K562 (cell line): ENCODE data around the gene MYO6. TPM values are rescaled to one million over a fixed set of nuclear protein-coding genes. Genes with fewer than 3 reads are reported as not detected.
A peak's percentile ranks its signal among the peaks of the same experiment; 100 is the strongest.

Experiments used
- CHAMP1 ChIP-seq: fragments of 450-650 bp; IDR thresholded peaks from 2 replicates; pipeline ENCODE4 v1.6.1; 2016; ENCODE audit warnings: mild to moderate bottlenecking
- FOXA3 ChIP-seq, 2 experiments: fragments of 450-650 bp in 1 of 2; sonication (generic) in 1 of 2; formaldehyde crosslinking; IDR thresholded peaks in 1 of 2; conservative IDR thresholded peaks in 1 of 2; 2 replicates each; pipeline versions ENCODE4 v1.4.0 to v1.8.0; 2020 to 2022; ENCODE audit warnings: mild to moderate bottlenecking in 2 of 2, missing genetic modification reagents in 1 of 2
- MAX ChIP-seq: sonication (generic); formaldehyde crosslinking; IDR thresholded peaks from 2 replicates; pipeline ENCODE4 v1.9.0; 2022; ENCODE audit warnings: mild to moderate bottlenecking, missing genetic modification reagents
- MEIS2 ChIP-seq: fragments of 450-650 bp; IDR thresholded peaks from 2 replicates; pipeline ENCODE4 v1.6.1; 2014; ENCODE audit warnings: mild to moderate bottlenecking; ENCODE audit not compliant: partially characterized antibody
- PCBP1 ChIP-seq: fragments of 200-400 bp; formaldehyde crosslinking; IDR thresholded peaks from 2 replicates; pipeline ENCODE4 v1.6.1; 2018; ENCODE audit warnings: mild to moderate bottlenecking, low read depth, low read length; ENCODE audit not compliant: poor library complexity, severe bottlenecking
- PKNOX1 ChIP-seq: fragments of 450-650 bp; IDR thresholded peaks from 2 replicates; pipeline ENCODE4 v1.6.1; 2016
- REST ChIP-seq, 2 experiments: fragments of 450-650 bp; formaldehyde crosslinking in 1 of 2; IDR thresholded peaks; 2 replicates each; pipeline versions ENCODE4 v1.4.0 to v1.6.1; 2014 to 2020; ENCODE audit warnings: mild to moderate bottlenecking in 2 of 2, borderline replicate concordance in 1 of 2, low read depth in 1 of 2
- ZNF592 ChIP-seq: fragments of 450-650 bp; IDR thresholded peaks from 2 replicates; pipeline ENCODE4 v1.6.1; 2017; ENCODE audit warnings: antibody characterized with exemption, mild to moderate bottlenecking
- polyA plus RNA-seq, 8 experiments: library from polyadenylated mRNA; depleted of rRNA in 4 of 8; stranded (reverse) in 5 of 8; unstranded in 3 of 8; fragments of >200 nt; fragmentation: Nextera tagmentation in 2 of 8; fragmentation: Illumina TruSeq in 1 of 8; extraction: Ambion mirVana in 2 of 8; extraction: Trizol in 1 of 8; gene quantifications; 2 replicates each; pipeline versions ENCODE4 v1.2.1 to v1.2.3, GENCODE V29; 2011 to 2014; ENCODE audit warnings: inconsistent platforms in 1 of 8, missing spikeins in 1 of 8
- total RNA-seq, 7 experiments: library from RNA; depleted of rRNA in 6 of 7; stranded (reverse); fragments of >200 nt in 6 of 7; fragmentation: Illumina TruSeq in 2 of 7; extraction: Trizol in 2 of 7; gene quantifications; 2 replicates each; pipeline versions ENCODE4 v1.2.1 to v1.2.3, GENCODE V29; 2011 to 2021; ENCODE audit warnings: low replicate concordance in 1 of 7

MYO6 gene
- total and polyA plus RNA-seq, 9 of the 15 experiments (the other 6 are each of a cell fraction or from before 2014, with no cell fraction given), result 1.3 to 5.5 (median 2.7) TPM

- TF ChIP-seq REST (IDR thresholded peaks at IDR 0.05; ENCODE audit: borderline replicate concordance) (peak; percentile 44; the same call in 1 of the 2 replicates), REST (CRISPR knock-in tag; IDR thresholded peaks at IDR 0.05; ENCODE audit: low read depth) (no peak), PCBP1 (no peak), MAX (CRISPR knock-in tag) (no peak), PKNOX1 (no peak), CHAMP1 (no peak), FOXA3 (CRISPR knock-in tag; conservative IDR thresholded peaks at IDR 0.05 in 1 of 2, IDR thresholded peaks at IDR 0.05 in 1 of 2) (no peak), ZNF592 (no peak), MEIS2 (no peak)
Measured at GRCh38 chr6:75934643-75935472, 185.8 kb downstream of the MYO6 start (continued).
